Measurements from ENCODE around the gene DTNA.

DNA sequence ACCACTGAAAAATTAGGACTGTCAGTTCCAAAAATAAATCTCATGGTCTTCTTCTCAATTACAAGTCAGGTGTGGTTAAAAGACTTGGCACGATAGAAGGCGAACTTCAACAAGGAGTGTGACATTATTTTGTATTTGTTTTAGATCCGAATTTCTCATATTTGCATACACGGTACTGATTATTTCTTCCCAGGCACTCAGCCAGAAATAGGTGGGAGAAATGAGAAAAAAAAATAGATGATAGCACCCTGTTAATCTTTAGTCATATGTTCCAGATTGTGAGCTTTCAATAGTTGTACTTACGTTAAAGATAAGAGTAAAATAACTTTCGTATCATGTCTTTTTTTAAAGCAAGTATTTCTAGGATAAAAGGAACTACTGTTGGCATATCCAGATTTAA, 106.1 kb downstream of the DTNA start:
- TF ChIP-seq, protein P1, sequence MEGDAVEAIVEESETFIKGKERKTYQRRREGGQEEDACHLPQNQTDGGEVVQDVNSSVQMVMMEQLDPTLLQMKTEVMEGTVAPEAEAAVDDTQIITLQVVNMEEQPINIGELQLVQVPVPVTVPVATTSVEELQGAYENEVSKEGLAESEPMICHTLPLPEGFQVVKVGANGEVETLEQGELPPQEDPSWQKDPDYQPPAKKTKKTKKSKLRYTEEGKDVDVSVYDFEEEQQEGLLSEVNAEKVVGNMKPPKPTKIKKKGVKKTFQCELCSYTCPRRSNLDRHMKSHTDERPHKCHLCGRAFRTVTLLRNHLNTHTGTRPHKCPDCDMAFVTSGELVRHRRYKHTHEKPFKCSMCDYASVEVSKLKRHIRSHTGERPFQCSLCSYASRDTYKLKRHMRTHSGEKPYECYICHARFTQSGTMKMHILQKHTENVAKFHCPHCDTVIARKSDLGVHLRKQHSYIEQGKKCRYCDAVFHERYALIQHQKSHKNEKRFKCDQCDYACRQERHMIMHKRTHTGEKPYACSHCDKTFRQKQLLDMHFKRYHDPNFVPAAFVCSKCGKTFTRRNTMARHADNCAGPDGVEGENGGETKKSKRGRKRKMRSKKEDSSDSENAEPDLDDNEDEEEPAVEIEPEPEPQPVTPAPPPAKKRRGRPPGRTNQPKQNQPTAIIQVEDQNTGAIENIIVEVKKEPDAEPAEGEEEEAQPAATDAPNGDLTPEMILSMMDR (optimal IDR thresholded peaks at IDR 0.05 in 1 of 3, IDR thresholded peaks at IDR 0.05 in 1 of 3, conservative IDR thresholded peaks at IDR 0.05 in 1 of 3; ENCODE audit: extremely low read depth in 1 of 3, insufficient read depth in 2 of 3, low read length in 3 of 3) = no peak
- no peak for TF ChIP-seq EZH2 (IDR thresholded peaks at IDR 0.05; ENCODE audit: low read length)
